ENCODE results near the gene UBE2V1.

DNA sequence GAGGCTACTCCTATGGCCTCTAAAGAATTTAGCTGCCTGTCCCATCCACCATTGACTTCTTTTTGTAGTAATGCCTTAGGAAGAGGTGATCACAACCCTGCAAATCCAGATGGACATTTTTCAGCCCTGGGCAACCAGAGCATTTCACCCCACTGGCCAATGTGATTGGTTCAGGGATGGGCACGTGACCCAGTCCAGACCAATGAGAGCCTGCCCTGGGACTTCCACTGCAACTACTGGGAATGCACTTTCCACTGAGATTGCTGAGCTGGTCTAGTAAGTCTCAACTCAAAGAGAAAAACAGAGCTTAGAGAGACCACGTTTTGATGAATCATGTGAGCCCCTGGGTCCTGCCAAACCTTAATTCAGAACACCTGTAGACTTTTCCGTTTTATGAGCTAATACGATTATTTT lies 8.9 kb upstream of the UBE2V1 start:
- TF ChIP-seq, protein P1, sequence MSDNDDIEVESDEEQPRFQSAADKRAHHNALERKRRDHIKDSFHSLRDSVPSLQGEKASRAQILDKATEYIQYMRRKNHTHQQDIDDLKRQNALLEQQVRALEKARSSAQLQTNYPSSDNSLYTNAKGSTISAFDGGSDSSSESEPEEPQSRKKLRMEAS (IDR thresholded peaks at IDR 0.05): no peak
- TF ChIP-seq FOSL2 (IDR thresholded peaks at IDR 0.05) (no peak), FOSL2 (CRISPR knock-in tag; IDR thresholded peaks at IDR 0.05) (no peak), EP300 (IDR thresholded peaks at IDR 0.05) (no peak), CBX2 (IDR thresholded peaks at IDR 0.05; ENCODE audit: borderline replicate concordance, low read depth) (no peak), SREBF2 (IDR thresholded peaks at IDR 0.05) (no peak)
- TF ChIP-seq, protein P2, sequence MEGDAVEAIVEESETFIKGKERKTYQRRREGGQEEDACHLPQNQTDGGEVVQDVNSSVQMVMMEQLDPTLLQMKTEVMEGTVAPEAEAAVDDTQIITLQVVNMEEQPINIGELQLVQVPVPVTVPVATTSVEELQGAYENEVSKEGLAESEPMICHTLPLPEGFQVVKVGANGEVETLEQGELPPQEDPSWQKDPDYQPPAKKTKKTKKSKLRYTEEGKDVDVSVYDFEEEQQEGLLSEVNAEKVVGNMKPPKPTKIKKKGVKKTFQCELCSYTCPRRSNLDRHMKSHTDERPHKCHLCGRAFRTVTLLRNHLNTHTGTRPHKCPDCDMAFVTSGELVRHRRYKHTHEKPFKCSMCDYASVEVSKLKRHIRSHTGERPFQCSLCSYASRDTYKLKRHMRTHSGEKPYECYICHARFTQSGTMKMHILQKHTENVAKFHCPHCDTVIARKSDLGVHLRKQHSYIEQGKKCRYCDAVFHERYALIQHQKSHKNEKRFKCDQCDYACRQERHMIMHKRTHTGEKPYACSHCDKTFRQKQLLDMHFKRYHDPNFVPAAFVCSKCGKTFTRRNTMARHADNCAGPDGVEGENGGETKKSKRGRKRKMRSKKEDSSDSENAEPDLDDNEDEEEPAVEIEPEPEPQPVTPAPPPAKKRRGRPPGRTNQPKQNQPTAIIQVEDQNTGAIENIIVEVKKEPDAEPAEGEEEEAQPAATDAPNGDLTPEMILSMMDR (IDR thresholded peaks at IDR 0.05): no peak
- TF ChIP-seq, protein P3, sequence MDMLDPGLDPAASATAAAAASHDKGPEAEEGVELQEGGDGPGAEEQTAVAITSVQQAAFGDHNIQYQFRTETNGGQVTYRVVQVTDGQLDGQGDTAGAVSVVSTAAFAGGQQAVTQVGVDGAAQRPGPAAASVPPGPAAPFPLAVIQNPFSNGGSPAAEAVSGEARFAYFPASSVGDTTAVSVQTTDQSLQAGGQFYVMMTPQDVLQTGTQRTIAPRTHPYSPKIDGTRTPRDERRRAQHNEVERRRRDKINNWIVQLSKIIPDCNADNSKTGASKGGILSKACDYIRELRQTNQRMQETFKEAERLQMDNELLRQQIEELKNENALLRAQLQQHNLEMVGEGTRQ (IDR thresholded peaks at IDR 0.05): peak; percentile 86
- TF ChIP-seq, protein P4, sequence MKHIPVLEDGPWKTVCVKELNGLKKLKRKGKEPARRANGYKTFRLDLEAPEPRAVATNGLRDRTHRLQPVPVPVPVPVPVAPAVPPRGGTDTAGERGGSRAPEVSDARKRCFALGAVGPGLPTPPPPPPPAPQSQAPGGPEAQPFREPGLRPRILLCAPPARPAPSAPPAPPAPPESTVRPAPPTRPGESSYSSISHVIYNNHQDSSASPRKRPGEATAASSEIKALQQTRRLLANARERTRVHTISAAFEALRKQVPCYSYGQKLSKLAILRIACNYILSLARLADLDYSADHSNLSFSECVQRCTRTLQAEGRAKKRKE (CRISPR knock-in tag; IDR thresholded peaks at IDR 0.05; ENCODE audit: low read depth): no peak
